ENCODE results near the gene PAXIP1.

- TF ChIP-seq CTCF (IDR thresholded peaks at IDR 0.05): no peak
- no peak for TF ChIP-seq POLR2A (IDR thresholded peaks at IDR 0.05)
These were observed 85.1 kb downstream of the PAXIP1 start for GRCh38 chr7:154917808-154918160.

All from heart left ventricle (tissue), 13 donors.